Stimulated activated CD4-positive, alpha-beta T cell treated with anti-CD3 and anti-CD28 coated beads, Interleukin-15, amount 100 ng/mL, for 24 hours (primary cell): ENCODE measurements around the gene B4GALT3.
"Not testable (repeated sequence)": the region's sequence is repeated elsewhere in the genome, so short reads cannot be mapped to it uniquely, and the experiment has no call there.

Source experiments
- DNase-seq: peaks from one replicate; pipeline ENCODE4 v3.0.0-alpha.2; 2020

B4GALT3 gene

DNA sequence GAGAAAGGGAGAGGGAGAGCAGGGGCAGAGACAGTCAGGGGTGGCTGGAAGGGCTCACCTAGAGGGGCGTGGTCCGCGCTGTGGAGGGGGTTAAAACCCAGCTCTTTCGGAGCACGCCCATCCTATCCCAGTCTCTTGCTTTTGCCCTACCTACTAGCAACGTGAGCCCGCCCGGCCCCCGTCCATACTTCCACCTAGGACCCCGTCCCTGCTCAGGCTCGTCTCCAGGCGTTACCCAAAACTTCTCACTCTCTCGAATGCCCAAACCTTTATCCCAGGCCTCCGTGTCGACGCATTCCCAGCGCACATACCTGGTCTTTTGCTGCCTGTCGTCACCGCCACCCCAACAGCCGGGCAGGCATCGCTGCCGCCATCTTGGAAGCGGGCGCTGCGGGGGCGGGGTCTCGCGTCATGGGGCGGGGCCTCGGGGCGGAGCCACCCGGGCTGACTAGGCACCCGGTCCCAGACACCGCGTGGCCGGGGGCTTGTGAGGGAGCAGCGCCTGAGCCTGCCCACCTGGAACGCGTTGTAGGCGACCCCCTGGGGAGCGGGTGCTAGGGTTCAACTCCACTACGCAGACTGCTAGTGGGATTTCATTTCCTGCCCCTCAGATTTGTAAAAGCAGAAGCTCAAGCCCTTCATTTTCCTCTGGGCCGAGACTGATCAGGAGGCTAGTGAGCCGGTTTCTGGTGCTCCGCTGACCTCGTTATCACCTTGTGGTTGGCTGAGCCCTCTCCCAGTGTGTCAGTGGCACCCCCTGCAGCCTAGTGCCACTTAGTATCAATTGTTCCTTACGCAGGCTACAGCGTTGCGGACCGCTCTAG, at the start of gene B4GALT3:
Gene B4GALT3 (minus strand): TSS at position 396 of the 824 bp plus-strand sequence. CDS start 1,447 bp downstream, outside the sequence.
- DNase-seq, result peak; percentile 97

DNA sequence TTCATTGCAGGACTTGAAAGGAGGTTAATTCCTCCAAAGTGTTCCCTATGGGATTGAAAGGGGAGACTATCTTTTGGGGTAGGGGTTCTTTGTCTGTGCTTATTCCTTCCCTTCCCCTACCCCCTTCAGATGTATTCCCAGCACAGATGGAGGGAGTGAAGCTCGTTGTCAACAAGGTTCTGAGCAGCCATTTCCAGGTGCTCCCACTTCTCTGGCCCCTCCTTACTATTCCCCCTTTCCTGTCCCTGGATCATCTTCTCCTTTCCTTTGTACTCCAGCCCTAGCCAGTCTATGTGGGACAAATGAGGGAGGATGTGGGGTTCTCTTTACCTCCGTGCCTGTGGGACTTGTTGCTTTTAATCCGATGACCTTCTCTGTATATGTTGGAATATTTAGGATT, 49.5 kb upstream of the B4GALT3 start:
- no peak for DNase-seq

DNA sequence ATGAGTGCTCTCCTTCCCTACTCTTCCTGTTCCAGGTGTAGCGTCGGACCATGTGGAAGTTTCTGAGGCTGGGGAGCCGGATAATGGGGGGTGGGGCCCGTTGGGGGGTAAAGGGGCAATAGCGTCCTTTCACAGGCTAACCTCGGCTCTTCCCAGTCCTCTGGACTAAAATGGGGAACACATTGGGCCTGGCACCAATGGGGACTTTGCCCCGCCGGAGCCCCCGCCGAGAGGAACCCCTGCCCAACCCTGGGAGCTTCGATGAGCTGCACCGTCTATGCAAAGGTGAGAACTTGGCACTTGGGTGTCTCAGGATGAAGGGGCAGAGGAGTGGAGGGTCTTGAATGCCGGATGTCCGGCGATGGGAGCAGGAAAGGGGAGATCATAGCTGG, 49.0 kb upstream of the B4GALT3 start:
- peak; percentile 22 for DNase-seq

DNA sequence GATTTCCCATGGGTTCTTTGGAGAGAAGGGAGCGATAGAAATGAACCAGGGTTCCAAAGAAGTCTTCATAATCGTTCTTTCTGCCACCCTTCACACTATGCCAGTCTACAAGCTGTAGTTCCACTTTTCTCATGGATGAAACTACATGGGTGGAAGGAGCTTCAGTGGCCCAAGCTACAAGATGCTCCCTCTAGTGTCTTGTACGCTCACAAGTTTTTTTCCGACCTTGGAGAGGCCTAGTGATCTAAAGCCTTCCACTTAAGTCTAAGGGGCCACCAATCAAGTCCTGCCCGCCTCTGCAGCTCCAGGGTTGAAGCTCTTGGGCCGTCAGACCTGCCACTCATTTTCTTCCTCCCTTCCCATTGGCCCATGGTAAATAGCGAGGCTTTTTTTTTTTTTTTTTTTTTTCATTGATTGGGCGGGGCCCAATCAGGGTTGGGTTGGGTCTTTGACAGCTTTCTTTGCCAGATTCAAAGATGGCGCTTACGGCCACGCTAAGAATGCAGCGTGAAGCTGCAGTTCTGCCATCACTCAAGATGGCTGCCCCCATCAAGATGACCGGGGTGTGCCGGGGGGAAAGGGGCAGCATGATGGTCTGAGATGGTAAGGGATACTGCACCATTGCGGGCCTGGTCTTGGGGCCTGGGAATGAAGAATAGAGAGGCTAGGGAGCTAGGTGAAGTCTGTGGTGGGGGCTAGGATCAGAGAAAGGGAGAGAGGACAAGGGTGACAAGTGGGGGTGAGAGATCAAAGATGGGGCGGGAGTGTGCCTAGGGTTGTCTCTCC, 48.4 kb upstream of the B4GALT3 start, which contains the start of gene TOMM40L:
Gene TOMM40L (plus strand): TSS at position 527 of the 786 bp plus-strand sequence. CDS start 430 bp downstream, outside the sequence.
- peak; percentile 89 for DNase-seq

DNA sequence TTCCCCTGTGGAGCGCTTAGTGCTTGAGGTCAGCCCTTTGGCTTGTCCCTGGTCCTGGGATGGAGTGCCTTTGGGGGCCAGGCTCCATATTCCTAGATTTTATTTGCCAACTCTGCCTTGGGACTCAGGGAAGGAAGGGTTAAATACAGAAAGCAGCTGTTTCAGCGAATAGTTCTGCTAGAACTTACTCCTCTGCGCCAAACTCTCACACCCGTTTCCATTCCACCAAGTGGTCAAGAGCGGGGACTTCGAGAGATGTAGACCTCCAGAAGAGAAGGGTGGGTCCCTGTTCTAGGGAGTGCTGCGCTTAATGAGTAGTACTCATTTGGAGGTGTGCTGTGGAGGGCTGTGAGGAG, 47.8 kb upstream of the B4GALT3 start:
- no peak for DNase-seq

DNA sequence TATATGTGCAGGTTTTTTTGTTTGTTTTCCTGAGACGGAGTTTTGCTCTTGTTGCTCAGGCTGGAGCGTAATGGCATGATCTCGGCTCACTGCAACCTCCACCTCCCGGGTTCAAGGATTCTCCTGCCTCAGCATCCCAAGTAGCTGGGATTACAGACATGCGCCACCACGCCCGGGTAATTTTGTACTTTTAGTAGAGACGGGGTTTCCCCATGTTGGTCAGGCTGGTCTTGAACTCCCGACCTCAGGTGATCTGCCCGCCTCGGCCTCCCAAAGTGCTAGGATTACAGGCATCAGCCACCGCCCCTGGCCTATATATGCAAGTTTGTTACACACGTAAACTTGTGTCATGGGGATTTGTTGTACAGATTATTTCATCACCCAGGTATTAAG, 47.4 kb upstream of the B4GALT3 start:
- DNase-seq, result not testable (repeated sequence)

GRCh38 chr1:161223805-161224694, 46.7 kb upstream of the B4GALT3 start:
- no peak for DNase-seq

GRCh38 chr1:161222175-161223019, 45.1 kb upstream of the B4GALT3 start:
- DNase-seq, result no peak

DNA sequence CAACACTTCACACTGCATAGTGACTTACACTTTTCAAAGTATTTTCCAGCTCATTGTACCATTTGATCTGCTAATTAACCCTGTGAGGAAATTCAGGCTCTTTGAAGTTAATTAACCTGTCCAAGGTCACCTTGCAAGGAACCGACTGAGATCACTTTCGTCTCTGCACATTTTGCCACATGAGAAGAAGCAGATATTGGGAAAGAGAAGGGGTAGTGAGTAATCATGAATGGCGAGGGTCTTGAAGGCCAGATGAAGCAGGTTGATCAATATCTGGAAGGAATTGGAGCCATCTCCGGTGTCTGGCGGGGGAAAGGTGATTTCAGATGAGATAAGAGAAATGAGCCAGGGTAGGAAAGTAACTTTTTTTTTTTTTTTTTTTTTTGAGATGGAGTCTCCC, 42.7 kb upstream of the B4GALT3 start:
- no peak for DNase-seq

DNA sequence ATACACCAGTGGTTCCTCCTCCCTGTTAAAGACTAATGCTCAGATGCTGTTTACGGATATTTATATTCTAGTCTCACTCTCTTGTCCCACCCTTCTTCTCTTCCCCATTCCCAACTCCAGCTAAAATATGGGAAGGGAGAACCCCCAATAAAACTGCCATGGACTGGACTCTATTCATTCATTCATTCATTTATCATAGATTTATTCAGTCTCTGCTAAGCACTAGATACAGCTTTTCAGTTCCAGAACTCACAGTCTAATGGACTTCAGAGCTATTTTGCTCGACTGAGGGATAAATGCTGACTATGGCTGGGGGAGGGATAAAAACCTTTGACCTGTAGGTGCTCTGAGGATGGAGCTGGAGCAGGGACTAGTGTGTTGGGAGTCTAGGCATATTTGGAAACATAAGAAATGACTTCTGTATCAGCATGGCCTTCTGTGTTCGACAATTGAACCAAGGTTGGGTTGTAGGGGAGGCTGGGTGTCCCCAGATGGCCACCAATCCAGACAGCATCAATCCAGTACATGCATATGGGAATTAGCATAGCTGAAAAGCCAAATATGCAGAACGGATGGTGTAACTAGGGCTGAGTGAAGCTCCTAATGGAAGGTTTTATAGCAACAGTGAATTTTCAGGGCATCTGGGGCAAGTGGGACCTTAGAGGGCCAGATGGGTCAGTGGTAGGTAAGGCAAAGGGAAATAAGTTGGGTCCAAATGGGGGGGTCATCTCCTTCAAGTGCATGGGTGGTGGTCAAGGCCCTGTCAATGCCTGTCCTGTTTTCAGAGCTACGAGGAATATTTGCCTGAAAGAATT, 42.0 kb upstream of the B4GALT3 start:
- no peak for DNase-seq

DNA sequence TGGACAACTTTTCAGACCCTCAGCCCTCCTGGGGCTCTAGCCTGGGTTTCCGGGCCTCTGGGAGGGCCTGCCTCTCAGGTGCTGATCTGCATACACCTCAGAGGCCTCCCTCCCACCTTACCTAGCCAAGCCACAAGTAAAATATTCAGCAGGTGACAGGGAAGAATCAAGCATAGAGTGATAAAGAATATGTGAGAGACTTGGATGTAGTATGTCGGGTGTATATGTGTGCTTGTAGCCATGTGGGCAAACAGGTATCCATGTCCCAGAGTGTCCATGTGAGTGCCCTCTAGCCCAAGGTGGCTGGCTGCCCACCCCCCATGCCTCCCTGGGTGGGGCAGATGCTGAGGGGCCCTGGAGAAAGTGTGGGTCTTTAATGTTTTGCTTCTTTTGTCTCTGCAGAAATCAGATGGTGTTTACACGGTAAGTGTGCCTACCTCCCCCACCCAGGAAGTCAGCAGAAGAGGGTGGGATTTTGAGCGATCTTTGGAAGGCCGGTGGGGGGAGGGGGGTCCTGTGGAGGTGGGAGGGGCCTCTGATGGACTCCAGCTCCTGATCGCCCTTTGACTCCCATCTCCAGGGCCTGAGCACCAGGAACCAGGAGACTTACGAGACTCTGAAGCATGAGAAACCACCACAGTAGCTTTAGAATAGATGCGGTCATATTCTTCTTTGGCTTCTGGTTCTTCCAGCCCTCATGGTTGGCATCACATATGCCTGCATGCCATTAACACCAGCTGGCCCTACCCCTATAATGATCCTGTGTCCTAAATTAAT, 41.2 kb upstream of the B4GALT3 start:
- no peak for DNase-seq

DNA sequence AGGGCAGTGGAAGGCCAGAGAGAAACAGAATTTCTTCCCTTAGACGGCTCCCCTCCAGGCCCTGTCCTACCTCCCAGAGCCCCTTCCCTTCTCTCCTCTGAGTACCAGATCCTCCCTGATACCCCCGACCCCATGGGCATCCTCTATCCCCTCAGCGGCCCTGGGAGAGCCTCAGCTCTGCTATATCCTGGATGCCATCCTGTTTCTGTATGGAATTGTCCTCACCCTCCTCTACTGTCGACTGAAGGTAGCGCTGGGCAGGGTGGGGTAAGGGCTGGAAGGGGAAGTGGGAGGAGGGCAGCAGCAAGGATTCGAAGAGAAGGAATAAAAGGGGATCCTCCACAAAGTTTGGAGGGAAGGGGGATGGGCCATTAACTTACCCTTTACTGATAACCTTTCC, 40.5 kb upstream of the B4GALT3 start:
- DNase-seq, result no peak

DNA sequence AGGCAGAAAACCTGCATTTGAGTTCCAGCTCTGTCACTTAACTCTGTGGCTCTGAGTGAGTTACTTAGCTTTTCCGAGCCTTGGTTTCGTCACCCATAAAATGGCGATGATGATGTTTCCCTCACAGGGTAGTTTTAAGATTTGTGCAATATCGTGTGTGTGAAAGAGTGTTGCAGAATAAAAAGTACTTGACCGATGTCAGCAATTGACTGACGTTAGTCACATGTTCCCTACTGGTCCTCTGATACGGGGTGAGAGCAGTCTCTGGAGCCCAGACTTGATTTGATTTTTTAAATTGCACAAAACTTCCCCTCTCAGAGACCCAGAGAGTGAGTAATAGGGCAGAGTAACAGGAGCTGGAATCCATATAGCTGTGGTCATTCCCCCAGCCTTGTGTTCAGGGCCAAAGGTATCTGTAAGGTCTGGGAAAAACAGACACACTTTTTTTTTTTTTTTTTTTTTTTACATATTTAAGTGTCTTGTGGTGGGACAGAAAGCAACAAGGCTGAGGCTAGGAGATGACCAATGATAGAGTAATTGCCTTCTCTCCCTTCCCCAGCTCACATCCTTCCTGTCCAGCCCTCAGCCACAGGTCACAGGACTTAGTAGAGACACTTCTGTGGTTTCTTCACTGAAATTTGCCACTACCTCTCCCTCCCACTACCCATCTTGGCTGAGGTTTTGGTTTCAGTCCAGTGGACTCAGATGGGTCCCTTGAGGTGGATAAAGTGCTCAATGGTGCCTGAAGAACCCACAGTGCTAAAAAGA, 39.8 kb upstream of the B4GALT3 start:
- DNase-seq, result no peak

- DNase-seq, result no peak
Observed at GRCh38 chr1:161215076-161215475, 37.8 kb upstream of the B4GALT3 start, which contains the start of gene FCER1G. TSS of gene FCER1G (plus strand) at chr1:161215295. CDS start at chr1:161215322, 27 bp downstream.

GRCh38 chr1:161214369-161214768, 37.1 kb upstream of the B4GALT3 start:
- no peak for DNase-seq

DNA sequence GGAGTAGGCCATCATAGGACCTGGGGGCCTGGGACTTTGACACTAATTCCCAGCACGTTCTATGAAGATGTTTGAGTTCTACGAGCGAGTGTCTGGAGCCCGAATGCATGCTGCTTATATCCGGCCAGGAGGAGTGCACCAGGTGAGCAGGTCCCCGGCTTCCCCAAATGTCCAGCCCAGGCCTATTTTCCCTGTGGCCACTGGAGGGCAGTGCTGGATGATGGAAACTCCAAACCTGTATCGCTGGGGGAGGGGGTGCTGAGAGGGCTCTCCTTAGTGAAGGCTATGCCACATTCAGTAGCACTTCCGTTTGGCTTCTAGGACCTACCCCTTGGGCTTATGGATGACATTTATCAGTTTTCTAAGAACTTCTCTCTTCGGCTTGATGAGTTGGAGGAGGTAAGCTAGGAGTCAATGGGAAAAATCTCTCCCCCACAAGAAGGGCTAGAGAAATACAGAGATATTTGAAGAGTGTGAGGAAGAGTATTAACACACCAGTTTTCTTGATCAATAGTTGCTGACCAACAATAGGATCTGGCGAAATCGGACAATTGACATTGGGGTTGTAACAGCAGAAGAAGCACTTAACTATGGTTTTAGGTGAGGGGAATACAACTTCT, 32.6 kb upstream of the B4GALT3 start:
- peak; percentile 84 for DNase-seq

GRCh38 chr1:161207173-161207572, 29.9 kb upstream of the B4GALT3 start:
- DNase-seq, result no peak

DNA sequence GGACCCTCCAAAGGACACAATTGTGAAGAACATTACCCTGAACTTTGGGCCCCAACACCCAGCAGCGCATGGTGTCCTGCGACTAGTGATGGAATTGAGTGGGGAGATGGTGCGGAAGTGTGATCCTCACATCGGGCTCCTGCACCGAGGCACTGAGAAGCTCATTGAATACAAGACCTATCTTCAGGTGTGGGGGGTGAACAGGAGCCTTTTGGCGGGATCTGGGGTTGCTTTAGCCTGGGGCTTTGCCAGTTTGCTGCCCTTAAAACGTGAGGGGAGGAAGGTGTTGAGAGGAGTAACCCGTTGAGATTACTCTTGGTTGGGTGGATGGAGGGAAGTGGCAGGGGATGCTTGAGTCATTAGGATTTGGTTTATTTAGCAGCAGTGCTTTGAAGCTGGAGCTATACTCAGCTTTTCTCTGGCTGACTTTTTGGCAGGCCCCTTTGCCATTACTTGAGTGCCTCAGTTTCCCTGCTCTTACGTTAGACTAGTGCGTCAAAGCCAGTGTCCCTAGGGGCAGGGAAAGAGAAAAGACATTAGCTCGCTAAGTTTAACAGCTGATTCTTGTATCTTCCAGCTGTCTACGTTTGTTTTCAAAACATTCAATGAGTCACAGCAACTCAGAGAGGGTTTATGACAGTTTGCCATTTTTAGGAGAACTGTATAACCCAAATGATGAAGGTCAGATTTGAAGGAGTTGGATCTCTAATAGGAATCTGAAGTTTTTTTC, 29.3 kb upstream of the B4GALT3 start:
- no peak for DNase-seq
